BJ (cell line): ENCODE measurements around the gene SLC44A5. TPM values are rescaled to one million over a fixed set of nuclear protein-coding genes. Genes with fewer than 3 reads are reported as not detected.

Experiments
- CTCF ChIA-PET: fragments of 350-600 bp; formaldehyde crosslinking; extraction: SDS; loops from one replicate; lab custom pipeline; 2021; ENCODE audit warnings: antibody characterized with exemption, inconsistent platforms; lab: Yijun Ruan, JAX
- POLR2A ChIA-PET: fragments of 300-600 bp; sonication (Branson Sonifier 250); formaldehyde crosslinking; extraction: SDS; loops from one replicate; lab custom pipeline; 2021; ENCODE audit warnings: antibody characterized with exemption; lab: Charles Lee
- DNase-seq: peaks from one replicate; pipeline ENCODE4 v3.0.0-alpha.2; 2011; ENCODE audit warnings: low read depth
- H3K27me3 ChIP-seq: 2 replicates; pipeline ENCODE4 v1.6.0; 2011; ENCODE audit warnings: low read length; ENCODE audit not compliant: control insufficient read depth, insufficient read depth
- H3K36me3 ChIP-seq: 2 replicates; pipeline ENCODE4 v1.5.1; 2011; ENCODE audit warnings: low read length; ENCODE audit not compliant: control insufficient read depth, insufficient read depth
- H3K4me3 ChIP-seq: 2 replicates; pipeline ENCODE4 v1.5.1; 2011; ENCODE audit warnings: low read depth, mild to moderate bottlenecking, control low read depth, low read length
- CTCF ChIP-seq: IDR thresholded peaks from 2 replicates; pipeline ENCODE4 v1.5.1; 2011; ENCODE audit warnings: low read depth, mild to moderate bottlenecking, control low read depth, inconsistent platforms, low read length, moderate library complexity; ENCODE audit not compliant: insufficient read depth
- polyA plus RNA-seq: library from polyadenylated mRNA; depleted of rRNA; stranded (reverse); fragments of >200 nt; gene quantifications from 2 replicates; pipeline ENCODE4 v1.2.3, GENCODE V29; 2011

SLC44A5 gene
- polyA plus RNA-seq, 1 experiment, result 0.07 TPM

- DNase-seq, result no peak
- ChIA-PET POLR2A (no interaction called here), CTCF (no interaction called here)
- Histone ChIP-seq H3K27me3 (peaks cover 18% of the 10 kb centered on the region), H3K36me3 (no peaks in the 10 kb centered on the region), H3K4me3 (no peak overlapping the region)
- no peak for TF ChIP-seq CTCF
Observed at GRCh38 chr1:75618382-75618781, 7.5 kb upstream of the SLC44A5 start.

GRCh38 chr1:75616436-75617433 lies 5.8 kb upstream of the SLC44A5 start:
- no peak for DNase-seq
- no peak for TF ChIP-seq CTCF
- Histone ChIP-seq H3K4me3 (peak overlapping the region; percentile 46), H3K27me3 (peaks cover 18% of the 10 kb centered on the region), H3K36me3 (no peaks in the 10 kb centered on the region)
- CTCF ChIA-PET, result interaction anchor here (0.6 to 1.1 kb wide), 4 partner anchors 14 to 845 kb away, joined by 3 to 4 read pairs (median 4); no protein-coding TSS in a partner anchor
- POLR2A ChIA-PET, result no interaction called here

GRCh38 chr1:75615613-75616435 lies 4.9 kb upstream of the SLC44A5 start:
- DNase-seq, result no peak
- CTCF ChIA-PET, result interaction anchor here (0.6 to 1.0 kb wide), 2 partner anchors 13 to 93 kb away, joined by 3 read pairs; no protein-coding TSS in a partner anchor
- TF ChIP-seq CTCF, result no peak
- POLR2A ChIA-PET, result no interaction called here
- peak overlapping the region; percentile 46 for H3K4me3 ChIP-seq
- H3K27me3 ChIP-seq, result peaks cover 18% of the 10 kb centered on the region
- H3K36me3 ChIP-seq, result no peaks in the 10 kb centered on the region

GRCh38 chr1:75614399-75614756 lies 3.5 kb upstream of the SLC44A5 start:
- POLR2A ChIA-PET, result no interaction called here
- DNase-seq, result no peak
- Histone ChIP-seq H3K27me3 (peaks cover 18% of the 10 kb centered on the region), H3K36me3 (no peaks in the 10 kb centered on the region), H3K4me3 (no peak overlapping the region)
- no peak for TF ChIP-seq CTCF
- CTCF ChIA-PET, result no interaction called here

GRCh38 chr1:75613916-75614315 lies 3.0 kb upstream of the SLC44A5 start:
- H3K4me3 ChIP-seq, result no peak overlapping the region
- TF ChIP-seq CTCF, result no peak
- H3K36me3 ChIP-seq, result no peaks in the 10 kb centered on the region
- peaks cover 18% of the 10 kb centered on the region for H3K27me3 ChIP-seq
- no peak for DNase-seq
- ChIA-PET POLR2A (no interaction called here), CTCF (no interaction called here)
